Kasumi-1 (cell line): ENCODE measurements around the gene PTPRE.
"Not testable (repeated sequence)": the region's sequence is repeated elsewhere in the genome, so short reads cannot be mapped to it uniquely, and the experiment has no call there.

Experiments
- DNase-seq, 2 experiments: peaks; one replicate each; lab custom pipeline; 2025; lab: John Stamatoyannopoulos, UW

Gene PTPRE

DNA sequence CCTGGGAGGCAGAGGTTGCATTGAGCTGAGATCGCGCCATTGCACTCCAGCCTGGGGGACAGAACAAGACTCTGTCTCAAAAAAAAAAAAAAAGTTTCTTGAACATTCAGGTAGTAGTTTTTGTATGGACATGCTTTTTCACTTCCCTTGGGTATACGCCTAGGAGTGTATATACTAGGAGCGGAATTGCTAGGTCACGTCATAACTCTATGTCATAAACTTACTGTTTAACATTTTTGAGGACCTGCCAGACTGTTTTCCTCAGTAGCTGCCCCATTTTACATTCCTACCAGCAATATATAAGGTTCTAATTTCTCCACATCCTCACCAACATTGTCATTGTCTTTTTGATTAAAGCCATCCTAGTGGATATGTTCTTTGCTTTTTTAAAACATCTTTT is 167.7 kb downstream of the PTPRE start:
- no peak for DNase-seq

GRCh38 chr10:128077155-128077875 is 170.4 kb downstream of the PTPRE start:
- no peak for DNase-seq

DNA sequence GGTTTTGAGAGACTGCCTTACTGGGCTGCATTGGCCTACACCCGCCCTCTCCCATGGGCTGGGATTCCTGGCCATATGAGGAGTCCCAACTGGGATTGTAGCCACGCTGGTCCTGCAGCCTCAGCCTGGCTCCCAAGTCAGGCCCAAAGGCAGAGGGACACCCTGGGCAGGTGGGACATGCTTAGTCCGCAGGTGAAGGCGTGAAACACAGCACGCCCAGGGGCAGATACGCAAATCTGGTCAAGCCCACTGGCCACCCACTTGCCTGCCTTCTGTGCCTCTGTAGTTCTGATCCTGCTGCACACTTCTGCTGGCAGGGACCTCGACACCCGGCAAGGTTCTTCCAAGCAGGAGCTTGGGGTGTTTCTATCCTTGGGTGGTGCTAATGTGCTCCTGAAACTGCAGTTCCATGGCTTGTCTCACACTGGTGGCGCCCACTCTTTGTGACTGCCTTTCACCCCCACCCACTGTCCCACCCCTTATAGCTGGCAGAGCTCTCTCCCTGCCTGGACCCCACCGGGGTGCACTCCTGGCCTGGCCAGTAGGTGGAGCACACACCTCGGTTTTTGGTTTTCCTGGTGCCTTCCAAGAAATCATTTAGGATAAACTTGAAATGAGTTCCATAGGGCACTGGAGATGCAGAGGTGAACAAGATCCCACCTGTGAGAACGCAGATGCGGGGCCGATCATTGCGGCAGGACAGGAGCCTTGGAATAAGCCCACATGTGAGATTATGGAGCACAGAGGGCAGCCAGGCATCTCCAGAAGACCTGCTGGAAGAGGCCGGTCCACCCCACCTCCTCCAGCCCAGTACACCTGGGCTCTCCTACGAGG is 171.4 kb downstream of the PTPRE start:
- DNase-seq: peak; percentile 48 to 57

DNA sequence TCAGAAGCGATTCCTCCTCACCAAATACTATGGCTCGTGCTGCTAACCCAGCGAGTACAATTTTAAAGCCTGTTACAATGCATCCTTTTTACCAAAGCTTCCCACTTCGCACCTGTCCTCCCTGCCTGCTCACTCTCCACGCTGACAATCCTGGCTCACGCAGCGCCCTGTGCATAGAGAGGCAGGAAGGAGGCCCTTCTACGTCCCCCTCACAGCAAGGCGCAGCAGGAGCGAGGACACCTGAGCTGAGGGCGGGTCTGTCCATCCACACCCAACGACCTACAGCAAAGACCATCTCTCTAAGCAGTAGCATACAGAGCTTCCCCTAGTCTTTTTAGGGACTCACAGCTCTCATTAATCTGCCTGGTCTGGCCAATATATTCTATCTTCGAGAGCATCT is 173.3 kb downstream of the PTPRE start:
- no peak for DNase-seq

DNA sequence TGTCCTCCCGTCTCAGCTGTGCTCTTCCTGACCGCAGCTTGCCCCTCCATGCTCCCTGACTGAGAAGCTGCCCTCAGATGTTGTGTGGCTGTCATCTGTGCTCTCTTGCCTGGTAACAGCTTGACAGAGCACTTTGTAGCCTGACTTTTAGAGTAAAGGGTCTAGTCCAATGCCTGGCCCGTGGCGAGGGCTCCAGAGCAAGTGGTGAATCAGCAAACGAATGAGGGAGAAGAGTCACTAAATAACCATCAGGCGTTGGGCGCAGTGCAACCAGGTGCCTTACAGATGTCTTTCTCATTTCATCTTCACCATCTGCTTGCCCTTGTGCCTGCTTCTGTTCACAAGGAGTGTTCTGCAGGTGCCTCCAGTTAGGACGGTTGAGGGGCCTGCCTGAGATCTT is 173.7 kb downstream of the PTPRE start:
- no peak for DNase-seq

GRCh38 chr10:128081222-128081621 is 174.3 kb downstream of the PTPRE start:
- DNase-seq: no peak

GRCh38 chr10:128081720-128082119 is 174.8 kb downstream of the PTPRE start:
- no peak for DNase-seq

- no peak for DNase-seq
Measured at GRCh38 chr10:128083191-128083895, 176.4 kb downstream of the PTPRE start.

- DNase-seq: no peak
Measured at GRCh38 chr10:128084364-128084763, 177.5 kb downstream of the PTPRE start.

DNA sequence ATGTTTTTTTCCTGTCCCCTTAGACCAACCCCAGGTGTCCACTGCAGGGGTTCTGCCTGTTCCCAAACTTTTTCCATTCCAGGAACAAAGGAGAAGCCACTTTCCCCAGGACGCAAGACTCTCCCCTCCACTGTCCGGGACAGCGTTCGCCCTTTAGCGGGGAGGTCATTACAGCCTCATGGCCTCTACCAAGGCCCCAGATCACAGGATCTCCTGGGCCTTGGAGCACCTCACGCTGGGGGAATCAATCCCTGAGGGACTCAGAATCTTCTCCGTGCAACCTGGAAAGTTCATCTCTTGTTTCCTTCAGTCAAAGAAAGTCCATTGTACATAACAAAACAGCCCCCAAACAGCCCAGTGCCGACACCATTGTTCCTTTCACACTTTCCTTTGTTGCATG is 178.1 kb downstream of the PTPRE start:
- DNase-seq: no peak

DNA sequence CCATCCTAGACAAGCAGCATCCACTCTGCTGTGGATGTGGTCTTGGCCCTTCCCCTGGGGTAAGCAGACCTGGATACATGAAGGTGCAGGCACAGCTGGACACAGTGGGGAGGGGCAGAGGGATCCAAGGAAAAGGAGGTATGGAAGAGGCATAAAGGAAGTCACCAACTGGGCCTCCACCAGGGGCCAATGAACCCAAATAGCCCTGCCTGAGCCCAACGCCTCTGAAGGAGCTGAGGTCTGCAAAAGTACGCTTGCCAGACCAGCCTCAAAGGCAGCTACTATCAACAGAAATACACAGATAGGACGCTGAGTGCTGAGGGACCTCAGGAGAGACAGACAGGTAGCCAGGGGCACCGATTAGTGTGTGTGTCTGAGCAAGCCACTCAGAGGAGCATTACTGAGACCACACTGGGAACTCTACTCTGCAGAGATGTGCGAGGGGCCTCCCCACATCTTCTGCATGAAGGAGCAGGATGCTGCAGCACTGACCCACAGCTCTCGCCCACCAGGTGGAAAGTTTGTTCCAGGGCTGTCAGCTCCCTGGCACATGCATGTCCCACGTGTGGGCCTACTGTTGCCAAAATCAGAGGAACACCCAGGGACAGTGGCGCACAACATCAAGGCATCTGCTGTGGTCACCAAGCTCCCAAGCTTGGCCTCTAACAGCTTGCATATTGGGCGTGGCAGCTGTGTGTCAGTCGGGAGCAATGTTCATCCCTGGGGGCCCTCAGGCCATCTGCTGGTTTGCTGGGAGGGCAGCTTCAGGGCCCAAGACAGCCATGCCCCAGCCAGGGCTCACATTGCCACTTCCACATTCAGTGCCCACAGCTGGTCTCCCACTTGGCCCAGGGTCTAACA is 179.3 kb downstream of the PTPRE start:
- no peak for DNase-seq

DNA sequence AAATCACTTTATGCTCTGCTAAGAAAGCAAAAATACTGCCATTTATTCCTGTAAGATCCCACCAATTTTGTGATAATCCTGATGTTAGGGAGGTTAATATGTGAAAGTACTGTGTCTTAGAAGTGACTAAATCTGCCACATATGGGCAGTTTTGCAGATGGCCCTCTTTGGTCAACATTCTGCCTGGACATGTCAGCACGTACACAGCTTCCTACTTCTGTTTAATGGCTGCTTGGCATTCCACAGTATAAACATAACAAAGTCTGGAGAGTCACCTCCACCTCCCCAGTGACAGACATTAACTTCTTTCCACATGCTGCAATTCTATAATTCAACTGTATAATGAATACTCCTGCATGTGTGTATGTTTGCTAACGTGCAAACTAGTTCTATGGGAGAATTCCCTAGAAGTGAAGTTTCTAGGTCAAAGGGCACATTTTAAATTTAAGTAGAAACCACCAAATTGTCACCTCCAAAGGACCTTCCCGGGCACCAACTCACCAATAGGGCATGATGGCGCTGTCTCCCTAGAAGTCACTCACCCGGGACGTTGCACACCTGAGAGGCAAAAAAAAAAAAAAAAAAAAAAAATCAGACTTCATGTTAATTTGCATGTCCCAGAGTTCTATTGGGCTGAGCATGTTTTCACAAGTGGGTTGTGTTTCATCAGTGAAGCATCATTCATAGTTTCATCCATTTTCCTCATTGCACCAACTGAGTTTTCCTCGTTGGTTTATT is 180.4 kb downstream of the PTPRE start:
- no peak for DNase-seq

DNA sequence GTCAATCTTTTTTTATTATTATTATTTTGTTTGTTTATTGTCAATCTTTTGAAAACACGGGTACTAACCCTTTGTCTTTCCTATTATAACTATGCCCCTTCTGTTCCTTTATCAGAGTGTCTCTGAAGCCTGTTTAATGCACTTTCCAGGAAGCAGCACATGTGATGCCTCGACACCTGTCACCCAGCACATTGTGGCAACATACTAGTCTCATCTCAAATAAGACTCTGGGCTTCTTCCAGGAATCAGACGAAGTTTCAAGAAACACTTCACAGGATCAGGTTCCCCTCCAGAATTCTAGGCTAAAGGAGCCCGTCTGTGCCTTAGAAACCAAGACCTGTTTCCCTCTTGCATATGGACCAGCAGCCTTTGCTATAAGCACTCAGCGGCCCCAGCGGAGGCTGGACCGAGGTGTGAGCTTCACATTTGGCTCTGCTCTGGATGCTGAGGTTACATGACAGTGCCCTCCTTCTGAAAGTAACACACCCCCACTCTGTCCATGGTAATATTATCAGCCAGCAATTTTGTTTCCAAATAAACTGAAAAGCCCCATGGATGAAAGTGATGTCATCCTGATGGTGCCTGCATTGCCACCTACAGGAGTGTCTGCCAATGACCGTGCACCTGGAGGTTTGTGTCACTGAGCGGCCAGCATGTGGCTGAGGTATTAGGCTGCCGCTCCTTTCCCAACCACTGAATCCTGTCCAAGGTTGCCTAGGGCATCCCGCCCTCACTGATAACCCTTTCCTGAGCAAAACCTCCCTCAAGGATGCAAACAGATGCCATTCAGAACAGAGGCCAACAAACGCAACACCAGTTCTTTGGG is 181.2 kb downstream of the PTPRE start:
- DNase-seq: no peak

DNA sequence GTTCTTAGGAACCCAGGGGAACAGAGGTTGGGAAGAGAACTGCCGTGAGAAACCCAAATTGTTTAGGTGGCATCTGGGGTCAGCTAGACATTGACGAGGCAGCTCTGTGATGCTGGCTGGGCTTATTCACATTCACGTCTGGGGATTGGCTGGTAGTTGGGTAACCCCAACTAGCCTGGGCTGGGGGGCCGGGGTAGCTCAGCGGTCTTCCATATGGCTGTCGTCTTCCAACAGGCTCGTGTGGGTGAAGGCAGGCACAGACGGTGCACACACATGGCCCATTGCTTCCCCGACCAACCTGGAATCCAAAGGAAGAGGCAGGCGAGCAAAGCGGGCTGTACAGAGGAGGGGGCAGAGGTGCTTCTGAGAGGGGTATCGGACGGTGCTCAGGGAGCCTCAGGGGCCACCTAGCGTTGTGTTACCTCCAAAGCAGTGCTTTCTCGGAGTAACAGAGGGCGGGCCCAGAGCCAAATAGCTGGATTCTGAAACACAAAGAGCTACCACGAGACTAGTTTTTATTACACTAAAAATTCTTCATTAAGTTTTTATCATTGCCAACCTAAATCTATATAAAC is 184.8 kb downstream of the PTPRE start:
- DNase-seq: no peak

DNA sequence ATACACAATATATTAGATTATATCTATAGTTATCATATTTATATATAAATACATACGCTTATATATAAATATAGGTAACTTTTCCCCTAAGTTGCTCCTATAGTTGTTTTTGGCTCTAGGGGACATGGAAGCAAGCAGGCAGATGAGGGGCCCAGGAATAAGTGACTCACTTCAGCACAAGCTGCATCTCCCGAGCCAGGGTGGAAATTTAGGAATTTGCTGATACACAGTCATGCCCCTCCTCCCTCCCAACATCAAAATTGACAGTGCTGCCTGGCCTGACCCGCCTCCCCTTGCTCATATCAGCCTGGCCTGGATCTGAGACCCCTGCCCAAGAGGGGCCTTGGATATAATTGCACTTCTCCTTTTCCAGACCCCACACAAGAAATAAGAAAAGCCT is 185.6 kb downstream of the PTPRE start:
- no peak for DNase-seq

GRCh38 chr10:128094596-128094995 is 187.7 kb downstream of the PTPRE start:
- DNase-seq: not testable (repeated sequence)

DNA sequence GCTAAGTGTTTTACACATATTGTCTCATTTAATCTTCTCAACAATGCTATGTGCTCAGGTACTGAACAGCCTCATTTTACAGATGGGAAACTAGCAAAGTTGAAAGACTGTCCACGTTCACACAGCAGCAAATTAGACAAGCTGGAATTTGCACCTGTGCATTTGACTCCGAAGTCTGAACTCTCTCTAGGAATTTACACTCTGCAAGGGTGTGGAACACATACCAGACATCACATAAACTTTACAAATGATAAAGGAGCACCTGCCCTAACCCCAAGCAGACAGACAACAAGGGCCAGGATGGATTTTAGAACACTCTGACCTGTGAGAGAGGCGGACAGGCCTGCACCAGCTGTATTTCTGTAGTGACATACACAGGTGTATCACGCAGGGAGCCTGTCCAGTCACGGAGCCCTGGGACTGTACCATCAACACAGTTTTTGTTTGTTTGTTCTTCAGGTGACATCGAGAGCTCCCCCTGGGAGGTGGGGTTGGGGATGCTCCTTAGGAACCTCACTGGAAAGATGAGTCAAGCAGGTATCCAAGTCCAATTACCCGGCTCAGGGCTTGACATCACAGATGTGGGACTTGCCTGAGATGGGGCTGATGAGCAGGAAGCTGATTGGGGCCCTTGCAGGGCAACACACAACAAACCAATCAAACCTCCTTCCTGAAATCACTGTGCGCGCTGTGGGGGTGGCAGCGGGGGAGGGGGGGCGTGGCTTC is 188.3 kb downstream of the PTPRE start:
- DNase-seq: no peak

DNA sequence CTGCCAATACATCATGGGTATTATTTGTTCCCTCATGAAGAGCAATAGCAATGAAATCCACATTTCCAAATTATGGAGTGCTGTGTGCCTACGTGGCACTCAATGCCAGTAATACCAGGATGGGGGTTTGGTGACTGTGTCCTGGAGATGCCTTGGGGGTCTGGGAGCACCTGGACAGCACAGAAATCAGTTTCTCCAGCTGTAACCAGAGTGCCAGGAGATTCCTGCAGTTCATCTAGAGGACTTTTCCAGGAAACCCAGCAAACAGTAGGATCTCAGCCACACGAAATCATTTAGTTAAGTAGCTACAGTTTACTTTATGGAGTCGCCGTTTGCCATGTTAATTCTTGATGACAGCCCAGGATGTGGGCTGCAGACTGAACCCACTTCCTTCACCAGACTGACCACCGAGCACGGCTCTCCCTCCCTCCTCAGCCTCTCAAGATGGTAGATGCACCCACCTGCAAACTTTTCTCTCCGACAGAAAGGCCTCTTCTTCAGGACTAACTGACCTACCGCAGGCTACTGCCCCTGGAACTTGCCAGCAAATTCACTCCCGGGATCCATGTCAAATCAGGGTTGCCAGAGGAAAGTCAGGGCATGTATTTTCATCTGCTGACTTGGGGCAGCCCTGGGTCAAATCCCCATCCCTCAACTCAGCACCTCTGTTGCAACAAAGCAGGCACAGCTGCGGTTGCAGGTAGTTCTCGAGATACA is 189.0 kb downstream of the PTPRE start:
- no peak for DNase-seq
